ENCODE measurements around the gene MKLN1.

GRCh38 chr7:131493581-131493980 lies 165.9 kb downstream of the MKLN1 start:
- no peak for TF ChIP-seq CREB5 (CRISPR knock-in tag; IDR thresholded peaks at IDR 0.05; ENCODE audit: low read depth)
- TF ChIP-seq TSHZ2 (CRISPR knock-in tag; IDR thresholded peaks at IDR 0.05) = no peak
- TF ChIP-seq POU6F1 (CRISPR knock-in tag; IDR thresholded peaks at IDR 0.05; ENCODE audit: borderline replicate concordance, low read depth) = no peak
- no peak for TF ChIP-seq ARNTL (CRISPR knock-in tag; IDR thresholded peaks at IDR 0.05; ENCODE audit: borderline replicate concordance, low read depth)
- no peak for TF ChIP-seq PPARA (CRISPR knock-in tag; IDR thresholded peaks at IDR 0.05; ENCODE audit: borderline replicate concordance)
- TF ChIP-seq RARB (CRISPR knock-in tag; IDR thresholded peaks at IDR 0.05) = no peak

Data from SK-N-SH treated with all-trans-retinoic acid at 6 μM for 48 hours (cell line).